SK-N-SH (cell line): Measurements from ENCODE around the gene SV2B.

Source experiments
- CHD2 ChIP-seq: fragments of 150-350 bp; IDR thresholded peaks from 2 replicates; pipeline ENCODE4 v1.6.1; 2018; ENCODE audit warnings: low read length; ENCODE audit not compliant: partially characterized antibody
- CTCF ChIP-seq: fragments of 200-600 bp; sonication (generic); IDR thresholded peaks from 2 replicates; pipeline ENCODE4 v1.6.1; 2017; ENCODE audit warnings: antibody characterized with exemption, mild to moderate bottlenecking, moderate library complexity
- EP300 ChIP-seq, 2 experiments: IDR thresholded peaks; 2 replicates each; pipeline versions ENCODE4 v1.4.0 to v1.6.1; 2012; ENCODE audit warnings: borderline replicate concordance in 1 of 2, low read depth in 1 of 2, low read length in 1 of 2
- IRF3 ChIP-seq: fragments of 150-350 bp; IDR thresholded peaks from 2 replicates; pipeline ENCODE4 v1.6.1; 2016; ENCODE audit warnings: mild to moderate bottlenecking, low read depth, low read length
- JUND ChIP-seq: IDR thresholded peaks from 2 replicates; pipeline ENCODE4 v1.4.0; 2012
- RFX5 ChIP-seq: IDR thresholded peaks from 2 replicates; pipeline ENCODE4 v1.6.1; 2012; ENCODE audit warnings: mild to moderate bottlenecking, improper control_type of control experiment, low read length
- SIN3A ChIP-seq: IDR thresholded peaks from 2 replicates; pipeline ENCODE4 v1.6.1; 2012; ENCODE audit warnings: low read depth, mild to moderate bottlenecking, low read length, moderate library complexity, borderline replicate concordance
- SMC3 ChIP-seq: IDR thresholded peaks from 2 replicates; pipeline ENCODE4 v1.6.1; 2012; ENCODE audit warnings: low read depth, low read length, improper control_type of control experiment

GRCh38 chr15:91055548-91056331, 44.3 kb upstream of the SV2B start:
- TF ChIP-seq RFX5 (no peak), CTCF (peak; percentile 78), SMC3 (peak; percentile 96), JUND (no peak), EP300 (IDR thresholded peaks at IDR 0.05; ENCODE audit: borderline replicate concordance in 1 of 2, low read depth in 1 of 2, low read length in 1 of 2) (no peak), IRF3 (no peak), CHD2 (no peak), SIN3A (no peak)
